Endothelial cell of umbilical vein (primary cell): Measurements from ENCODE around the gene RAB8A.

Experiments used
- EZH2 ChIP-seq: IDR thresholded peaks from 2 replicates; pipeline ENCODE4 v1.6.1; 2012; ENCODE audit warnings: borderline replicate concordance, low read depth, mild to moderate bottlenecking, moderate library complexity, low read length, inconsistent platforms; ENCODE audit not compliant: severe bottlenecking
- FOS ChIP-seq: IDR thresholded peaks from 2 replicates; pipeline ENCODE4 v1.6.1; 2011; ENCODE audit warnings: mild to moderate bottlenecking, low read length, moderate library complexity, borderline replicate concordance; ENCODE audit not compliant: insufficient read depth
- GATA2 ChIP-seq: IDR thresholded peaks from 2 replicates; pipeline ENCODE4 v1.7.0; 2011; ENCODE audit warnings: low read depth, mild to moderate bottlenecking, moderate library complexity, mixed read lengths, low read length; ENCODE audit not compliant: insufficient read length, insufficient read depth
- JUN ChIP-seq: IDR thresholded peaks from 2 replicates; pipeline ENCODE4 v1.6.1; 2011; ENCODE audit warnings: borderline replicate concordance, low read depth; ENCODE audit not compliant: insufficient read length, insufficient read depth
- MAX ChIP-seq: IDR thresholded peaks from 2 replicates; pipeline ENCODE4 v1.6.1; 2011; ENCODE audit not compliant: insufficient read depth, insufficient read length
- MYC ChIP-seq: IDR thresholded peaks from one replicate; pipeline ENCODE4 v1.6.1; 2011; ENCODE audit warnings: mild to moderate bottlenecking, low read depth, low read length
- POLR2A ChIP-seq: IDR thresholded peaks from 2 replicates; pipeline ENCODE4 v1.6.1; 2012; ENCODE audit warnings: low read depth, mild to moderate bottlenecking, control low read depth, low read length
- POLR2AphosphoS5 ChIP-seq: IDR thresholded peaks from 2 replicates; pipeline ENCODE4 v1.6.1; 2012; ENCODE audit warnings: low read depth, mild to moderate bottlenecking, control low read depth, low read length, moderate library complexity; ENCODE audit not compliant: insufficient read depth
- TF ChIP-seq, protein P1 (sequence below), 2 donors: IDR thresholded peaks; 1 replicate in 1 of 2; 2 replicates in 1 of 2; pipeline ENCODE4 v1.5.1; 2011; ENCODE audit warnings: low read length in 2 of 2, mild to moderate bottlenecking in 2 of 2, moderate library complexity in 2 of 2, control low read depth in 1 of 2, inconsistent platforms in 1 of 2, low read depth in 1 of 2; ENCODE audit not compliant: insufficient read depth in 1 of 2; ENCODE audit errors: extremely low read depth in 1 of 2

GRCh38 chr19:16069813-16070365, 41.8 kb upstream of the RAB8A start:
- TF ChIP-seq POLR2AphosphoS5 (no peak), FOS (no peak), EZH2 (no peak), POLR2A (no peak), MAX (no peak), MYC (no peak), GATA2 (no peak), JUN (no peak)
- TF ChIP-seq, protein P1, sequence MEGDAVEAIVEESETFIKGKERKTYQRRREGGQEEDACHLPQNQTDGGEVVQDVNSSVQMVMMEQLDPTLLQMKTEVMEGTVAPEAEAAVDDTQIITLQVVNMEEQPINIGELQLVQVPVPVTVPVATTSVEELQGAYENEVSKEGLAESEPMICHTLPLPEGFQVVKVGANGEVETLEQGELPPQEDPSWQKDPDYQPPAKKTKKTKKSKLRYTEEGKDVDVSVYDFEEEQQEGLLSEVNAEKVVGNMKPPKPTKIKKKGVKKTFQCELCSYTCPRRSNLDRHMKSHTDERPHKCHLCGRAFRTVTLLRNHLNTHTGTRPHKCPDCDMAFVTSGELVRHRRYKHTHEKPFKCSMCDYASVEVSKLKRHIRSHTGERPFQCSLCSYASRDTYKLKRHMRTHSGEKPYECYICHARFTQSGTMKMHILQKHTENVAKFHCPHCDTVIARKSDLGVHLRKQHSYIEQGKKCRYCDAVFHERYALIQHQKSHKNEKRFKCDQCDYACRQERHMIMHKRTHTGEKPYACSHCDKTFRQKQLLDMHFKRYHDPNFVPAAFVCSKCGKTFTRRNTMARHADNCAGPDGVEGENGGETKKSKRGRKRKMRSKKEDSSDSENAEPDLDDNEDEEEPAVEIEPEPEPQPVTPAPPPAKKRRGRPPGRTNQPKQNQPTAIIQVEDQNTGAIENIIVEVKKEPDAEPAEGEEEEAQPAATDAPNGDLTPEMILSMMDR (IDR thresholded peaks at IDR 0.05; ENCODE audit: extremely low read depth in 1 of 2, insufficient read depth in 1 of 2, low read depth in 1 of 2, low read length in 2 of 2) = no peak
